ENCODE results near the gene RYR3.
A peak's percentile ranks its signal among the peaks of the same experiment; 100 is the strongest.

Gene RYR3

GRCh38 chr15:33534642-33535041 is 223.9 kb downstream of the RYR3 start:
- no peaks in the 10 kb centered on the region for H4K20me1 ChIP-seq (ENCODE audit: insufficient read depth, low read length, poor library complexity, severe bottlenecking)
- no peaks in the 10 kb centered on the region for H3K9me3 ChIP-seq (ENCODE audit: insufficient read depth, low read depth, low read length)
- H2AFZ ChIP-seq (ENCODE audit: low read length), result 0 out of 2 replicates have a peak overlapping the region, but pooled peaks have one; percentile 1
- no peak for TF ChIP-seq EZH2phosphoT487 (IDR thresholded peaks at IDR 0.05; ENCODE audit: borderline replicate concordance)
- TF ChIP-seq CTCF (conservative IDR thresholded peaks at IDR 0.05; ENCODE audit: low read length), result no peak
- H3K9ac ChIP-seq (ENCODE audit: low read depth, low read length, poor library complexity, severe bottlenecking), result no peak overlapping the region
- no peaks in the 10 kb centered on the region for H3F3A ChIP-seq (ENCODE audit: low read depth)
- H3K4me1 ChIP-seq (ENCODE audit: insufficient read depth, low read length, poor library complexity, severe bottlenecking), result no peaks in the 10 kb centered on the region
- no peaks in the 10 kb centered on the region for H3K9me2 ChIP-seq (replicated peaks; ENCODE audit: low read depth, low read length)
- H3K36me3 ChIP-seq (ENCODE audit: insufficient read depth, low read length), result no peaks in the 10 kb centered on the region
- no peak overlapping the region for H3K4me3 ChIP-seq (ENCODE audit: low read length, poor library complexity, severe bottlenecking)
- no peaks in the 10 kb centered on the region for H3K79me2 ChIP-seq (ENCODE audit: insufficient read depth, low read length)
- no peak overlapping the region for H3K4me2 ChIP-seq (ENCODE audit: low read depth, low read length, poor library complexity, severe bottlenecking)
- peaks cover 7% of the 10 kb centered on the region for H3K27me3 ChIP-seq (ENCODE audit: insufficient read depth, low read length, poor library complexity, severe bottlenecking)

- Histone ChIP-seq H3K27me3 (ENCODE audit: insufficient read depth, low read length, poor library complexity, severe bottlenecking) (peaks cover 7% of the 10 kb centered on the region), H2AFZ (ENCODE audit: low read length) (0 out of 2 replicates have a peak overlapping the region, but pooled peaks have one; percentile 1), H3K9me2 (replicated peaks; ENCODE audit: low read depth, low read length) (no peaks in the 10 kb centered on the region), H3K4me3 (ENCODE audit: low read length, poor library complexity, severe bottlenecking) (no peak overlapping the region), H3K4me1 (ENCODE audit: insufficient read depth, low read length, poor library complexity, severe bottlenecking) (no peaks in the 10 kb centered on the region), H3K36me3 (ENCODE audit: insufficient read depth, low read length) (no peaks in the 10 kb centered on the region), H3K9me3 (ENCODE audit: insufficient read depth, low read depth, low read length) (no peaks in the 10 kb centered on the region), H3K79me2 (ENCODE audit: insufficient read depth, low read length) (no peaks in the 10 kb centered on the region), H4K20me1 (ENCODE audit: insufficient read depth, low read length, poor library complexity, severe bottlenecking) (no peaks in the 10 kb centered on the region), H3F3A (ENCODE audit: low read depth) (no peaks in the 10 kb centered on the region), H3K4me2 (ENCODE audit: low read depth, low read length, poor library complexity, severe bottlenecking) (no peak overlapping the region), H3K9ac (ENCODE audit: low read depth, low read length, poor library complexity, severe bottlenecking) (no peak overlapping the region)
- no peak for TF ChIP-seq CTCF (conservative IDR thresholded peaks at IDR 0.05; ENCODE audit: low read length)
These were observed 224.4 kb downstream of the RYR3 start for GRCh38 chr15:33535135-33535534.

DNA sequence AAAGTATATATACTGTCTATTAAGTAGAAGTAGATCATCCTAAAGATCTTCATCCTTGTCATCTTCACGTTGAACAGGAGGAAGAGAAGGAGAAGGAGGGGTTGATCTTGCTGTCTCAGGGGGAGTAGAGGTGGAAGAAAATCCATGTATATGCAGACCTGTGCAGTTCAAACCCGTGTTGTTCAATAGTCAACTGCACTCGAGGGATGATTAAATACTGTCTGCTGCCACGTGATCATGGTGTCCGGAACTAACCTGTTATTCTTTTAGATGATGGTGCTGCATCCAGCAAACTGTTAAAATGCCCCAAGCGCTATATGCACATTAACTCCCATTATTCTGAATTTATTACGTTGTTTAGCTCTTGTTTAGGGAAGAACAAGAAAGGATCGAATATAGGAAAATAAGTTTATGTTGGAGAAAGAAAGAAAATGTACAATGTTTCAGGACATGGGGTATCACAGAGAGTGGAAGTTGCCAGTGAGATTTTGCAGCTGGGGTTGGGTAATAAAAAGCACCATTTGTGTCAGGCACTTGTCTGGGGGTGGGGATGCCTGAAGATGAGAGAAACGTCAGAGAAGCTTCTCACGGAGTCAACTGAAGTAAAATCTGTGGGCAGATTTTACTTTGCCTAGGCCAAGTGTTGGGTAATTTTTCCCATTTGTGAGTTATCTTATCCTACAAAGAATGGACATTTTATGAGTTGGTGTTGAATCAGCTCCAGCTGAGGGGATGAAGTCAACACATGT is 229.2 kb downstream of the RYR3 start:
- Histone ChIP-seq H3K79me2 (ENCODE audit: insufficient read depth, low read length) (no peaks in the 10 kb centered on the region), H3K4me2 (ENCODE audit: low read depth, low read length, poor library complexity, severe bottlenecking) (no peak overlapping the region), H3K36me3 (ENCODE audit: insufficient read depth, low read length) (no peaks in the 10 kb centered on the region), H3K4me1 (ENCODE audit: insufficient read depth, low read length, poor library complexity, severe bottlenecking) (no peaks in the 10 kb centered on the region), H3K9me3 (ENCODE audit: insufficient read depth, low read depth, low read length) (no peaks in the 10 kb centered on the region), H3K9me2 (replicated peaks; ENCODE audit: low read depth, low read length) (no peaks in the 10 kb centered on the region), H3K27me3 (ENCODE audit: insufficient read depth, low read length, poor library complexity, severe bottlenecking) (peaks cover 7% of the 10 kb centered on the region), H2AFZ (ENCODE audit: low read length) (no peak overlapping the region), H3F3A (ENCODE audit: low read depth) (no peaks in the 10 kb centered on the region), H3K4me3 (ENCODE audit: low read length, poor library complexity, severe bottlenecking) (no peak overlapping the region), H4K20me1 (ENCODE audit: insufficient read depth, low read length, poor library complexity, severe bottlenecking) (no peaks in the 10 kb centered on the region), H3K9ac (ENCODE audit: low read depth, low read length, poor library complexity, severe bottlenecking) (no peak overlapping the region)
- TF ChIP-seq CTCF (conservative IDR thresholded peaks at IDR 0.05; ENCODE audit: low read length), result no peak
